MCF 10A (cell line): ENCODE data around the gene CCDC148. TPM values are rescaled to one million over a fixed set of nuclear protein-coding genes. Genes with fewer than 3 reads are reported as not detected.
A peak's percentile ranks its signal among the peaks of the same experiment; 100 is the strongest.

Experiments used
- BruUV-seq: library from RNA; stranded (reverse); fragments of 400-500 nt; replicated peaks from 2 replicates; lab custom pipeline; 2021; lab: Mats Ljungman, UMichigan
- CTCF ChIA-PET: fragments of 300-600 bp; sonication (Branson Sonifier 250); formaldehyde crosslinking; extraction: SDS; loops from one replicate; lab custom pipeline; 2021; ENCODE audit warnings: antibody characterized with exemption, inconsistent platforms; lab: Yijun Ruan, JAX
- POLR2A ChIA-PET: fragments of 300-600, 350-650 bp; sonication (Branson Sonifier 250); formaldehyde crosslinking; extraction: SDS; loops from one replicate; lab custom pipeline; 2020; ENCODE audit warnings: antibody characterized with exemption, inconsistent platforms; lab: Yijun Ruan, JAX
- DNase-seq: peaks from one replicate; pipeline ENCODE4 v3.0.0-alpha.2; 2018; ENCODE audit not compliant: unreplicated experiment
- H3K27ac Mint-ChIP-seq: one replicate; pipeline ENCODE4 v1.8.0; 2022; ENCODE audit warnings: mild to moderate bottlenecking, low read depth, mixed read lengths; ENCODE audit not compliant: unreplicated experiment
- H3K27me3 Mint-ChIP-seq: one replicate; pipeline ENCODE4 v1.8.0; 2022; ENCODE audit warnings: mixed read lengths; ENCODE audit not compliant: insufficient read depth, unreplicated experiment
- H3K36me3 Mint-ChIP-seq: one replicate; pipeline ENCODE4 v1.8.0; 2022; ENCODE audit warnings: mild to moderate bottlenecking, moderate library complexity, mixed read lengths; ENCODE audit not compliant: insufficient read depth, unreplicated experiment
- H3K4me1 Mint-ChIP-seq: one replicate; pipeline ENCODE4 v1.8.0; 2022; ENCODE audit warnings: mixed read lengths; ENCODE audit not compliant: insufficient read depth, unreplicated experiment
- H3K4me3 Mint-ChIP-seq: one replicate; pipeline ENCODE4 v1.8.0; 2022; ENCODE audit warnings: mild to moderate bottlenecking, moderate library complexity, mixed read lengths; ENCODE audit not compliant: unreplicated experiment
- H3K9me3 Mint-ChIP-seq: one replicate; pipeline ENCODE4 v1.8.0; 2022; ENCODE audit warnings: mixed read lengths; ENCODE audit not compliant: unreplicated experiment
- intact Hi-C: fragments of 100-400 bp; cut with micrococcal nuclease; formaldehyde crosslinking; loops from 2 replicates; pipeline ENCODE4 v1.14.1; 2022
- total RNA-seq: library from RNA; stranded (reverse); gene quantifications from 2 replicates; pipeline ENCODE4 v1.2.3, GENCODE V29; 2022
- TF ChIP-seq, protein P1 (sequence below): fragments of 200-600 bp; IDR thresholded peaks from one replicate; pipeline ENCODE4 v1.8.0; 2022; ENCODE audit warnings: antibody characterized with exemption, mild to moderate bottlenecking; ENCODE audit not compliant: unreplicated experiment

The CCDC148 gene
- total RNA-seq, 1 experiment from 2014 or later: 0.51 TPM

DNA sequence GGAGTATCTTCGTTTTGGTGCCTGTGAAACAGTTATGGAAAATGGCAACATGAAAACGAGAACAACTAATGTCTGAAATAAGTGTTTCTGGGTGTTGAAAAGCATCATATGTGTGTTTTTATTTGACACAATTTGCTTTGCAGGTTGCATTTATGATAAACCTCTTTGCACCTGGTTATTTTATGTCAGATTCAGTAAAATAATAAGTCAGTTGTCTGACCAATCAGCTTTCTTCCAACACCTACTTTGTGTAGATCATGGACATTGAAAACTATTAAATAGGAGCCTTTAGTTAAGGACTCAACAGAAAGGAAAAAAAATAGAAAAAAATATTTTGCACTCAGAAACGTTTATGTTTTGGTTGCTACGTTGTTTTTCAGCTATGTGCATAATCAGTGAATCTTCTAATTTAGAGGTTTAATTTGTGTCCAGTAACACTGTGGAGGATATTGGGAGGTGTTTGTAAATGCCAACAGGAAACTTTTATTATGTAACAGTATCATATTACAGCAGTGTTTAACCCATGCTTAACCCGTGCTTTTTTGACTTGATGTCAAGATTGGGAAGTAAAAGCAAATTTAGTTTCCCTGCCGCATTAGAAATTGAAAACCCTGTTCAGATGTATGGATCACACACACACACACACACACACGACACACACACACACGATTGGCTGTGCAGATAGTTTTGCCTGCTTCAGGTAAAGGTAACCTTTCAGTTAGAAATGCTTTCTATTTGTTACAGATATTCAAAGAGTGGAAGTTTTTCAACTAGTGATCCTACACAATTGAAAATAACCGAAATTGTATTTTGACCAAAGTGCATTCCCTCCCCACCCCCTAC is 2.8 kb upstream of the CCDC148 start:
- H3K4me1 Mint-ChIP-seq: peaks cover 15% of the 10 kb centered on the region

DNA sequence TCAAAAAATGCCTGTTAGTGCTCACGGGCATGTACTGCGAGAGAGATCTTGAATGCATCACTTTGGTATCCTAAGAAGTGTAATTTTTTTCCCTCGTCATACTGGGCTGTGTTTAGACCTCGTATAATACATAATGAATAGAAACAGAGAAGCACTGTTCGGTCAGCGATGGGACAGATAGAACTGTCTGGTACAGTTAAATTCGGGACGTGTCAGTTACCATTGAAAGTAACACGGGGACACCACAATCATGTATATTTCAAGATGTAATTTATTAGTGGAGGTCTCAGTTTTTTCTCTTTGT is 2.0 kb upstream of the CCDC148 start:
- peaks cover 7% of the 10 kb centered on the region for H3K36me3 Mint-ChIP-seq

More for the DNA sequence above, 2.8 kb upstream of the CCDC148 start:
- no TSS peak for BruUV-seq
- H3K27ac Mint-ChIP-seq: peak overlapping the region; percentile 94
- H3K36me3 Mint-ChIP-seq: peaks cover 7% of the 10 kb centered on the region
- H3K27me3 Mint-ChIP-seq: no peaks in the 10 kb centered on the region
- peak overlapping the region; percentile 84 for H3K4me3 Mint-ChIP-seq
- TF ChIP-seq, protein P1, sequence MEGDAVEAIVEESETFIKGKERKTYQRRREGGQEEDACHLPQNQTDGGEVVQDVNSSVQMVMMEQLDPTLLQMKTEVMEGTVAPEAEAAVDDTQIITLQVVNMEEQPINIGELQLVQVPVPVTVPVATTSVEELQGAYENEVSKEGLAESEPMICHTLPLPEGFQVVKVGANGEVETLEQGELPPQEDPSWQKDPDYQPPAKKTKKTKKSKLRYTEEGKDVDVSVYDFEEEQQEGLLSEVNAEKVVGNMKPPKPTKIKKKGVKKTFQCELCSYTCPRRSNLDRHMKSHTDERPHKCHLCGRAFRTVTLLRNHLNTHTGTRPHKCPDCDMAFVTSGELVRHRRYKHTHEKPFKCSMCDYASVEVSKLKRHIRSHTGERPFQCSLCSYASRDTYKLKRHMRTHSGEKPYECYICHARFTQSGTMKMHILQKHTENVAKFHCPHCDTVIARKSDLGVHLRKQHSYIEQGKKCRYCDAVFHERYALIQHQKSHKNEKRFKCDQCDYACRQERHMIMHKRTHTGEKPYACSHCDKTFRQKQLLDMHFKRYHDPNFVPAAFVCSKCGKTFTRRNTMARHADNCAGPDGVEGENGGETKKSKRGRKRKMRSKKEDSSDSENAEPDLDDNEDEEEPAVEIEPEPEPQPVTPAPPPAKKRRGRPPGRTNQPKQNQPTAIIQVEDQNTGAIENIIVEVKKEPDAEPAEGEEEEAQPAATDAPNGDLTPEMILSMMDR: no peak
- H3K9me3 Mint-ChIP-seq: no peaks in the 10 kb centered on the region
- CTCF ChIA-PET: interaction anchor here (0.5 to 6.3 kb wide), 20 partner anchors 14 to 435 kb away, joined by 3 to 45 read pairs (median 4); no protein-coding TSS in a partner anchor
- DNase-seq: peak; percentile 32
- POLR2A ChIA-PET: interaction anchor here (0.6 to 3.9 kb wide), 20 partner anchors 8 to 1930 kb away, joined by 3 to 33 read pairs (median 4); no protein-coding TSS in a partner anchor
- intact Hi-C loops: loop anchor here (2.0 to 5.0 kb wide), 4 partner anchors 79 to 425 kb away; no protein-coding TSS in a partner anchor

DNA sequence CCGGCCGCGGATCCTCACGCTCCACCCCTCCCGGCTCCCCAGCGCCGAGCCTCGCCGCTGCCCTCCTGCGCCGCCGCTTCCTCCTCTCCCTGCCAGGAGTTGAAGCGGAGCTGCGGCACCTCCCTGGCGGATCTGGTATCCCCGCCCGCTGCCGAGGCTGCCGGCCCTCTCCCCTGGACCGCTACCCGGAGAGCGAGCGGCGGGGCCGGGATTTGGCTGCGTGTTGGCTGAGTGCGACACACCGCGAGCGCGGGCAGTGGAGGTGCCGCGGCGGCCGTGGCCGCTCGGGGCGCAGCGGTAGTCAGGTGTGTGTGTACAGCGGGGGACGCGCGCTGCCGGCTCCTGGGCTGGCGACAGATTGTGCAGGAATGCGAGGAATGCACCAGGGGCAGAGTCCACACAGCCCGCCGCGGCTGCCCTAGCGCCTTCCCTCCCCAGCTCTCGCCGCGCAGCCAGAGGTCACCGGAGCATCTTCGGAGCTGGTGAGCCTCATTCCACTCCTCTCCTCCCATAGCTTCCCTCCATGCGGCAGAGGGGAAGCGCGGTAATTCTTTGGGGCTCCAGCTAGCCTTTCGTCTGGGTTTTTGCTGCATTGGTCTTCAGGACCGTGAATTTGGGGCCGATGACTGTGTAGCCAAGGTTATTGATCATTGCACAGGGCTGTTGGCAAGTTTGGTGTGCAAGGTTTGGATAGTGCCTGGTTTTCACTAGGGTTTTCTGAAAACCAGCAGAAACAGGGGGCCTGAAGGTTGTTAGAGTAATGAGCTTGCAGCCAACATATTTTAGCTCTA is 1.5 kb upstream of the CCDC148 start:
- TF ChIP-seq, protein P1: peak; percentile 15
- H3K36me3 Mint-ChIP-seq: peaks cover 7% of the 10 kb centered on the region
- peak; percentile 59 for DNase-seq
- no TSS peak for BruUV-seq
- H3K27ac Mint-ChIP-seq: peak overlapping the region; percentile 94
- CTCF ChIA-PET: interaction anchor here (0.5 to 6.3 kb wide), 25 partner anchors 15 to 964 kb away, joined by 3 to 45 read pairs (median 3); no protein-coding TSS in a partner anchor
- no peaks in the 10 kb centered on the region for H3K9me3 Mint-ChIP-seq
- peak overlapping the region; percentile 84 for H3K4me3 Mint-ChIP-seq
- no peaks in the 10 kb centered on the region for H3K27me3 Mint-ChIP-seq
- intact Hi-C loops: loop anchor here (1.0 to 5.0 kb wide), 6 partner anchors 81 to 423 kb away; no protein-coding TSS in a partner anchor
- H3K4me1 Mint-ChIP-seq: peaks cover 15% of the 10 kb centered on the region
- POLR2A ChIA-PET: interaction anchor here (0.5 to 3.9 kb wide), 19 partner anchors 8 to 1400 kb away, joined by 3 to 33 read pairs (median 8); no protein-coding TSS in a partner anchor

More for the DNA sequence above, 2.0 kb upstream of the CCDC148 start:
- intact Hi-C loops: loop anchor here (1.0 to 5.0 kb wide), 5 partner anchors 80 to 424 kb away; no protein-coding TSS in a partner anchor
- peak overlapping the region; percentile 94 for H3K27ac Mint-ChIP-seq
- POLR2A ChIA-PET: interaction anchor here (0.6 to 3.9 kb wide), 19 partner anchors 9 to 467 kb away, joined by 3 to 33 read pairs (median 5); no protein-coding TSS in a partner anchor
- H3K9me3 Mint-ChIP-seq: no peaks in the 10 kb centered on the region
- peak overlapping the region; percentile 84 for H3K4me3 Mint-ChIP-seq
- CTCF ChIA-PET: interaction anchor here (0.6 to 6.3 kb wide), 19 partner anchors 14 to 685 kb away, joined by 3 to 45 read pairs (median 4); no protein-coding TSS in a partner anchor
- H3K4me1 Mint-ChIP-seq: peaks cover 15% of the 10 kb centered on the region
- DNase-seq: no peak
- BruUV-seq: TSS peak; percentile 38
- H3K27me3 Mint-ChIP-seq: no peaks in the 10 kb centered on the region
- TF ChIP-seq, protein P1: no peak
